ENCODE results near the gene LTBP4.

The LTBP4 gene

DNA sequence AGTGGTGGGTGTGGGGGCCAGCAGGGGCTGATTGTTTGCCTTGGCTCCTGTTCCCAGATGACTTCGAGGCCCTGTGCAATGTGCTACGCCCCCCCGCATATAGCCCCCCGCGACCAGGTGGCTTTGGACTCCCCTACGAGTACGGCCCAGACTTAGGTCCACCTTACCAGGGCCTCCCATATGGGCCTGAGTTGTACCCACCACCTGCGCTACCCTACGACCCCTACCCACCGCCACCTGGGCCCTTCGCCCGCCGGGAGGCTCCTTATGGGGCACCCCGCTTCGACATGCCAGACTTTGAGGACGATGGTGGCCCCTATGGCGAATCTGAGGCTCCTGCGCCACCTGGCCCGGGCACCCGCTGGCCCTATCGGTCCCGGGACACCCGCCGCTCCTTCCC is 25.7 kb downstream of the LTBP4 start:
- Histone ChIP-seq H3K27me3 (replicated peaks; ENCODE audit: control insufficient read depth, insufficient read depth, low read length, poor library complexity, severe bottlenecking) (no peaks in the 10 kb centered on the region), H3K4me3 (ENCODE audit: insufficient read depth, low read depth, low read length, poor library complexity, severe bottlenecking) (no peak overlapping the region), H3K4me1 (ENCODE audit: control insufficient read depth, insufficient read depth, low read length, poor library complexity, severe bottlenecking) (no peaks in the 10 kb centered on the region), H3K36me3 (ENCODE audit: control insufficient read depth, insufficient read depth, low read length) (peaks cover 12% of the 10 kb centered on the region), H3K27ac (ENCODE audit: insufficient read depth, low read length, poor library complexity, severe bottlenecking) (no peak overlapping the region), H3K9me3 (ENCODE audit: control insufficient read depth, low read length) (no peaks in the 10 kb centered on the region)
- DNase-seq, result no peak

- H3K27me3 ChIP-seq (replicated peaks; ENCODE audit: control insufficient read depth, insufficient read depth, low read length, poor library complexity, severe bottlenecking), result no peaks in the 10 kb centered on the region
- H3K36me3 ChIP-seq (ENCODE audit: control insufficient read depth, insufficient read depth, low read length), result peaks cover 9% of the 10 kb centered on the region
- H3K4me3 ChIP-seq (ENCODE audit: insufficient read depth, low read depth, low read length, poor library complexity, severe bottlenecking), result no peak overlapping the region
- H3K27ac ChIP-seq (ENCODE audit: insufficient read depth, low read length, poor library complexity, severe bottlenecking), result no peak overlapping the region
- H3K9me3 ChIP-seq (ENCODE audit: control insufficient read depth, low read length), result no peaks in the 10 kb centered on the region
- no peak for DNase-seq
- no peaks in the 10 kb centered on the region for H3K4me1 ChIP-seq (ENCODE audit: control insufficient read depth, insufficient read depth, low read length, poor library complexity, severe bottlenecking)
These were observed 26.5 kb downstream of the LTBP4 start for GRCh38 chr19:40627486-40628279.

GRCh38 chr19:40629346-40629745 is 28.2 kb downstream of the LTBP4 start:
- Histone ChIP-seq H3K9me3 (ENCODE audit: control insufficient read depth, low read length) (no peaks in the 10 kb centered on the region), H3K27me3 (replicated peaks; ENCODE audit: control insufficient read depth, insufficient read depth, low read length, poor library complexity, severe bottlenecking) (no peaks in the 10 kb centered on the region), H3K4me3 (ENCODE audit: insufficient read depth, low read depth, low read length, poor library complexity, severe bottlenecking) (no peak overlapping the region), H3K27ac (ENCODE audit: insufficient read depth, low read length, poor library complexity, severe bottlenecking) (no peak overlapping the region), H3K36me3 (ENCODE audit: control insufficient read depth, insufficient read depth, low read length) (no peaks in the 10 kb centered on the region), H3K4me1 (ENCODE audit: control insufficient read depth, insufficient read depth, low read length, poor library complexity, severe bottlenecking) (peaks cover 2% of the 10 kb centered on the region)
- no peak for DNase-seq

DNA sequence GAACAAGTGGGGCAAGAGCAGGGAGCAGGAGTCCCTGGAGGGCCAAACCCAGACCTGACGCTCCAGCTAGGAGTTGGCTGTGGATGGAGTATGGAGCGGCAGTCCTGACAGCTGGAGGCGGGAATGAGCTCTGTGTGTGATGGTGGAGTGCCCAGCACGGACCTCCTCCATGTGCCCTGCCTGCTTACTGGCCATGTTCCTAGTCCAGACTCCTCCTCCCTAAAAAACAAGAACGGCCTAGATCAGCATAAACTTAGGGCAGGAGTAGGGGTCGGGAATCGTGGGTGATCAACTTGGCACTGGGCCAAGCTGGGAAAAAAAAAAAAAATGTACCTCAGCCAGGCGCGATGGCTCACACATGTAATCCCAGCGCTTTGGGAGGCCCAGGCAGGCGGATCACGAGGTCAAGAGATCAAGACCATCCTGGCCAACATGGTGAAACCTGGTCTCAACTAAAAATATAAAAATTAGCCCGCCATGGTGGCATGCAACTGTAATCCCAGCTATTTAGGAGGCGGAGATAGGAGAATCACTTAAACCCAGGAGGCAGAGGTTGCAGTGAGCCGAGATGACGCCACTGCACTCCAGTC is 29.5 kb downstream of the LTBP4 start:
- no peaks in the 10 kb centered on the region for H3K9me3 ChIP-seq (ENCODE audit: control insufficient read depth, low read length)
- no peak overlapping the region for H3K27ac ChIP-seq (ENCODE audit: insufficient read depth, low read length, poor library complexity, severe bottlenecking)
- no peaks in the 10 kb centered on the region for H3K27me3 ChIP-seq (replicated peaks; ENCODE audit: control insufficient read depth, insufficient read depth, low read length, poor library complexity, severe bottlenecking)
- H3K4me3 ChIP-seq (ENCODE audit: insufficient read depth, low read depth, low read length, poor library complexity, severe bottlenecking), result no peak overlapping the region
- H3K36me3 ChIP-seq (ENCODE audit: control insufficient read depth, insufficient read depth, low read length), result no peaks in the 10 kb centered on the region
- DNase-seq, result no peak
- peaks cover 8% of the 10 kb centered on the region for H3K4me1 ChIP-seq (ENCODE audit: control insufficient read depth, insufficient read depth, low read length, poor library complexity, severe bottlenecking)

DNA sequence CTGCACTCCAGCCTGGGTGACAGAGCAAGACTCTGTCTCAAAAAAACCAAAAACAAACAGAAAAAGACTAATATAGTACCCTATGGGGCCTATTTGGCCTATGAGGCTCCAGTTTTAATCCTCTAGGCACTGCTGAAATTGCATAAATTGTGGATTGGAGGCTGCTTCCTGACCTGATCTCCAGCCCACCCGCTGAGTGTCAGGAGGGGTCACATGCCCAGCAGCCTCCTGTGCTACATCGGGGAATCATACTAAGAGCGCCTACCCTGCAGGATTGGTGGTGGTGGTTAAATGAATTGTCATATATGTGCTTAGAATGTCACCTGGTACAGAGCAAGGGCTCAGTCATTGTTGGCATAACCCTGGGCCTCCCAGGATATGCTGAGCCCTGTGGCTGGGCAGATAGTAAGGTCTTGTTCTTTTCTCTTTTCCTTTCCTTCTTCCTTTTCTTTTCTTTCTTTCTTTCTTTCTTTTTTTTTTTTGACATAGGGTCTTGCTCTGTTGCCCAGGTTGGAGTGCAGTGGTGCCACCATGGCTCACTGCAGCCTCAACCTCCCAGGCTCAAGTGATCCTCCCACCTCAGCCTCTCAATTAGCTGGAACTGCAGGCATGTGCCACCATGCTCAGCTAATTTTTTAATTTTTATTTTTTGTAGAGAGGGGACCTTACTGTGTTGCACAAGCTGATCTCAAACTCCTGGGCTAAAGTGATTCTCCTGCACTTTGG is 31.3 kb downstream of the LTBP4 start:
- Histone ChIP-seq H3K4me1 (ENCODE audit: control insufficient read depth, insufficient read depth, low read length, poor library complexity, severe bottlenecking) (peaks cover 8% of the 10 kb centered on the region), H3K36me3 (ENCODE audit: control insufficient read depth, insufficient read depth, low read length) (no peaks in the 10 kb centered on the region), H3K27me3 (replicated peaks; ENCODE audit: control insufficient read depth, insufficient read depth, low read length, poor library complexity, severe bottlenecking) (no peaks in the 10 kb centered on the region), H3K4me3 (ENCODE audit: insufficient read depth, low read depth, low read length, poor library complexity, severe bottlenecking) (no peak overlapping the region), H3K27ac (ENCODE audit: insufficient read depth, low read length, poor library complexity, severe bottlenecking) (no peak overlapping the region), H3K9me3 (ENCODE audit: control insufficient read depth, low read length) (no peaks in the 10 kb centered on the region)
- DNase-seq, result no peak

DNA sequence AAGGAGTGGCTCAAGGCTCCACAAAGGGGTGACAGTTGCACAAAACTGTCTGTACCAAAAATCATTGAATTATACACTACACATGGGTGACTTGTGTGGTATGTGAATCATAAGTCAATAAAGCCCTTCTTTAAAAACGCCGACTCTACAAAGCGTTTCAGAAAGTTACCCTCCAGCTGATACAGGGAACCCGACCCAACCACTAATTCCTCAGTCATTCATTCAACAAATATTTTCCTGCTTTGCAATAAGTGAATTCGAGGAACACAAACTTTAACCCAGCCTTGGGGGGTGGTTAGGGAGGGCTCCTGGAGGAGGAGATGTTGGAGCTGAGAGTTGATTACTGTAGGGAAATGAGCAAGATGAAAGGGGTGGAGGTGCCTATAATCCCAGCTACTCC is 32.0 kb downstream of the LTBP4 start:
- no peaks in the 10 kb centered on the region for H3K9me3 ChIP-seq (ENCODE audit: control insufficient read depth, low read length)
- H3K27ac ChIP-seq (ENCODE audit: insufficient read depth, low read length, poor library complexity, severe bottlenecking), result no peak overlapping the region
- no peaks in the 10 kb centered on the region for H3K36me3 ChIP-seq (ENCODE audit: control insufficient read depth, insufficient read depth, low read length)
- H3K4me1 ChIP-seq (ENCODE audit: control insufficient read depth, insufficient read depth, low read length, poor library complexity, severe bottlenecking), result peaks cover 8% of the 10 kb centered on the region
- no peak for DNase-seq
- no peaks in the 10 kb centered on the region for H3K27me3 ChIP-seq (replicated peaks; ENCODE audit: control insufficient read depth, insufficient read depth, low read length, poor library complexity, severe bottlenecking)
- no peak overlapping the region for H3K4me3 ChIP-seq (ENCODE audit: insufficient read depth, low read depth, low read length, poor library complexity, severe bottlenecking)

DNA sequence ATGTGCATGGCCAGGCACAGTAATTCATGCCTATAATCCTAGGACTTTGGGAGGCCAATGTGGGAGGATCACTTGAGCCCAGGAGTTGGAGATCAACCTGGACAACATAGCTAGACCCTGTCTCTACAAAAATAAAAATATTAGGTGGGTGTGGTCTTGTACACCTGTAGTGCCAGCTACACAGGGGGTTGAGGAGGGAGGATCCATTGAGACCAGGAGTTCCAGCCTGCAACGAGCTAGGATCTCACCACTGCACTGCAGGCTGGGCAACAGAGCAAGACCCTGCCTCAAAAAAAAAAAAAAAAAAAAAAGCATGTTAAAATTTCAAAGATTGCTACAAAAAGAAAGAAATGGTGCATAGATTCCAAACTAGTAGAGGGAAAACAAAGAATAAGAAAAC is 37.2 kb downstream of the LTBP4 start:
- Histone ChIP-seq H3K9me3 (ENCODE audit: control insufficient read depth, low read length) (no peaks in the 10 kb centered on the region), H3K27me3 (replicated peaks; ENCODE audit: control insufficient read depth, insufficient read depth, low read length, poor library complexity, severe bottlenecking) (no peaks in the 10 kb centered on the region), H3K4me1 (ENCODE audit: control insufficient read depth, insufficient read depth, low read length, poor library complexity, severe bottlenecking) (peaks cover 8% of the 10 kb centered on the region), H3K36me3 (ENCODE audit: control insufficient read depth, insufficient read depth, low read length) (no peaks in the 10 kb centered on the region), H3K4me3 (ENCODE audit: insufficient read depth, low read depth, low read length, poor library complexity, severe bottlenecking) (no peak overlapping the region), H3K27ac (ENCODE audit: insufficient read depth, low read length, poor library complexity, severe bottlenecking) (no peak overlapping the region)
- DNase-seq, result no peak

- Histone ChIP-seq H3K36me3 (ENCODE audit: control insufficient read depth, insufficient read depth, low read length) (no peaks in the 10 kb centered on the region), H3K9me3 (ENCODE audit: control insufficient read depth, low read length) (no peaks in the 10 kb centered on the region), H3K4me3 (ENCODE audit: insufficient read depth, low read depth, low read length, poor library complexity, severe bottlenecking) (no peak overlapping the region), H3K27me3 (replicated peaks; ENCODE audit: control insufficient read depth, insufficient read depth, low read length, poor library complexity, severe bottlenecking) (no peaks in the 10 kb centered on the region), H3K4me1 (ENCODE audit: control insufficient read depth, insufficient read depth, low read length, poor library complexity, severe bottlenecking) (peaks cover 2% of the 10 kb centered on the region), H3K27ac (ENCODE audit: insufficient read depth, low read length, poor library complexity, severe bottlenecking) (no peak overlapping the region)
- no peak for DNase-seq
These were observed 38.4 kb downstream of the LTBP4 start for GRCh38 chr19:40639638-40639982.

DNA sequence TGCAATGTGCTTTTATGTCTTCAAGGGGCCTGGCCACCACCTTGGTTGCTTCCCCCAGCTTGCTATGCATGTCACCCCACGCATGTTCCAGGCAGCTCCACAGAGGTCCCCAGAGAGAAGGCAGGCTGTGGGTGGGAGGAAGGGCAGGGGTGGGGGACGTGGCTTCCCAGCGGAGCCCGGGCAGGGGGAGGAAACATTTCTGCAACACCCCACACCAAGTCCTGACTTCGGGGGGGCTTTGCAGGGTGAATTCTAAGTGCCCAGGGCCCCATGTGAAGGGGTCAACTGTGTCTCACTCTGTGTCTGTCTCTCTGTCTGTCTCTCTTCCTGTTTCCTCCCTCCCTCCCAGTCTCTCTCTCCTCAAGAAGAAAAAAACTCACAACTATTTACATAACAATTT is 39.6 kb downstream of the LTBP4 start:
- Histone ChIP-seq H3K9me3 (ENCODE audit: control insufficient read depth, low read length) (no peaks in the 10 kb centered on the region), H3K27ac (ENCODE audit: insufficient read depth, low read length, poor library complexity, severe bottlenecking) (no peak overlapping the region), H3K27me3 (replicated peaks; ENCODE audit: control insufficient read depth, insufficient read depth, low read length, poor library complexity, severe bottlenecking) (no peaks in the 10 kb centered on the region), H3K4me1 (ENCODE audit: control insufficient read depth, insufficient read depth, low read length, poor library complexity, severe bottlenecking) (no peaks in the 10 kb centered on the region), H3K4me3 (ENCODE audit: insufficient read depth, low read depth, low read length, poor library complexity, severe bottlenecking) (no peak overlapping the region), H3K36me3 (ENCODE audit: control insufficient read depth, insufficient read depth, low read length) (no peaks in the 10 kb centered on the region)
- DNase-seq, result no peak

GRCh38 chr19:40641281-40641680 is 40.1 kb downstream of the LTBP4 start:
- DNase-seq, result no peak
- no peak overlapping the region for H3K4me3 ChIP-seq (ENCODE audit: insufficient read depth, low read depth, low read length, poor library complexity, severe bottlenecking)
- H3K4me1 ChIP-seq (ENCODE audit: control insufficient read depth, insufficient read depth, low read length, poor library complexity, severe bottlenecking), result no peaks in the 10 kb centered on the region
- no peaks in the 10 kb centered on the region for H3K36me3 ChIP-seq (ENCODE audit: control insufficient read depth, insufficient read depth, low read length)
- no peaks in the 10 kb centered on the region for H3K27me3 ChIP-seq (replicated peaks; ENCODE audit: control insufficient read depth, insufficient read depth, low read length, poor library complexity, severe bottlenecking)
- H3K27ac ChIP-seq (ENCODE audit: insufficient read depth, low read length, poor library complexity, severe bottlenecking), result no peak overlapping the region
- no peaks in the 10 kb centered on the region for H3K9me3 ChIP-seq (ENCODE audit: control insufficient read depth, low read length)
